Ureter (tissue), 1 donor: ENCODE data around the gene BTNL2. TPM values are rescaled to one million over a fixed set of nuclear protein-coding genes. Genes with fewer than 3 reads are reported as not detected.
"Not testable (repeated sequence)": the region's sequence is repeated elsewhere in the genome, so short reads cannot be mapped to it uniquely, and the experiment has no call there.

Experiments
- DNase-seq: peaks from one replicate; pipeline ENCODE4 v3.0.0-alpha.2; 2020; ENCODE audit warnings: low spot score
- total RNA-seq: library from RNA; stranded (reverse); gene quantifications from one replicate; pipeline ENCODE4 v1.2.4, GENCODE V29; 2023
- donor health status: DM: yes; HTN: yes; CAD: no.

The BTNL2 gene
- total RNA-seq, 1 donor from 2014 or later = not detected

GRCh38 chr6:32370505-32370904 lies 36.5 kb downstream of the BTNL2 start:
- no peak for DNase-seq

- DNase-seq = no peak
Observed at GRCh38 chr6:32369660-32370059, 37.3 kb downstream of the BTNL2 start.

- no peak for DNase-seq
Observed at GRCh38 chr6:32367644-32368043, 39.3 kb downstream of the BTNL2 start.

DNA sequence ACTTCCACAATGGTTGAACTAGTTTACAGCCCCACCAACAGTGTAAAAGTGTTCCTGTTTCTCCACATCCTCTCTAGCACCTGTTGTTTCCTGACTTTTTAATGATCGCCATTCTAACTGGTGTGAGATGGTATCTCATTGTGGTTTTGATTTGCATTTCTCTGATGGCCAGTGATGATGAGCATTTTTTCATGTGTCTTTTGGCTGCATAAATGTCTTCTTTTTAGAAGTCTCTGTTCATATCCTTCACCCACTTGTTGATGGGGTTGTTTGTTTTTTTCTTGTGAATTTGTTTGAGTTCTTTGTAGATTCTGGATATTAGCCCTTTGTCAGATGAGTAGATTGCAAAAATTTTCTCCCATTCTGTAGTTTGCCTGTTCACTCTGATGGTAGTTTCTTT lies 47.8 kb downstream of the BTNL2 start:
- not testable (repeated sequence) for DNase-seq

GRCh38 chr6:32358548-32358947 lies 48.4 kb downstream of the BTNL2 start:
- DNase-seq = not testable (repeated sequence)

GRCh38 chr6:32355018-32355417 lies 52.0 kb downstream of the BTNL2 start:
- no peak for DNase-seq

DNA sequence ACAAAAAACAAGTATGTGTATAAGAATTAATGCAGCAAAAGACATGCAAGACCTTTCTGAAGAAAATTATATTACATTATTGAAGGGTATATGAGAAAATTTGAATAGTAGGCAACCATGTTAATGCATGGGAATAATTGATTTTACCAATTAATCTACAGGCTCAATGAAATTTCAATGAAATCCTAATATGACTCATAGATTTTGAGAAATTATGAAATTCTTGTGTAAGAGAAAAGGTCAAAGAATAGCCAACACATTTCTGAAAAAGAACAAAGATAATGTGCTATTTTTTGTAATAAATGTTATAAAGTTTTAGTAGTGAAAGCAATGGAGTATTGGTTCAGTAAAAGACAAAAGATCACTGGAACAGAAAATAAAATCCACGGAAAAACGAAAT lies 53.6 kb downstream of the BTNL2 start:
- no peak for DNase-seq

Other genes starting within 250 kb of the BTNL2 start
- gene EGFL8, start 242.6 kb downstream of the BTNL2 start, total RNA-seq = 26.3 TPM
- gene AGPAT1, start 231.1 kb downstream of the BTNL2 start, total RNA-seq = 65.0 TPM
- gene RNF5, start 228.8 kb downstream of the BTNL2 start, total RNA-seq = 44.4 TPM
- 16.9 TPM for gene AGER, start 222.9 kb downstream of the BTNL2 start, total RNA-seq
- gene PBX2, start 217.0 kb downstream of the BTNL2 start, total RNA-seq = 103 TPM
- gene GPSM3, start 214.5 kb downstream of the BTNL2 start, total RNA-seq = 33.9 TPM
- gene NOTCH4, start 183.1 kb downstream of the BTNL2 start, total RNA-seq = 19.4 TPM
- gene TSBP1, start 35.3 kb downstream of the BTNL2 start, total RNA-seq = not detected
- 297 TPM for gene HLA-DRA, start 32.7 kb upstream of the BTNL2 start, total RNA-seq
- 1.8 TPM for gene HLA-DRB5, start 123.1 kb upstream of the BTNL2 start, total RNA-seq
- 109 TPM for gene HLA-DRB1, start 182.7 kb upstream of the BTNL2 start, total RNA-seq
- gene HLA-DQA1, start 230.2 kb upstream of the BTNL2 start, total RNA-seq = 30.1 TPM